ENCODE results near the gene HOXD3. TPM values are rescaled to one million over a fixed set of nuclear protein-coding genes. Genes with fewer than 3 reads are reported as not detected.

The HOXD3 gene
- total RNA-seq, 1 donor from 2014 or later, result 1.7 TPM

GRCh38 chr2:176135035-176135440, 22.1 kb upstream of the HOXD3 start:
- H3K4me1 ChIP-seq, result peaks cover 13% of the 10 kb centered on the region
- ATAC-seq, result no peak
- H3K4me3 ChIP-seq, result no peak overlapping the region
- DNase-seq, result no peak
- intact Hi-C loops (cut with DNase I), result loop anchor here (10.0 kb wide), 2 partner anchors 320 to 420 kb away; no protein-coding TSS in a partner anchor
- H3K27me3 ChIP-seq, result peaks cover 98% of the 10 kb centered on the region
- H3K36me3 ChIP-seq, result no peaks in the 10 kb centered on the region
- H3K27ac ChIP-seq, result no peak overlapping the region
- TF ChIP-seq, protein P1, sequence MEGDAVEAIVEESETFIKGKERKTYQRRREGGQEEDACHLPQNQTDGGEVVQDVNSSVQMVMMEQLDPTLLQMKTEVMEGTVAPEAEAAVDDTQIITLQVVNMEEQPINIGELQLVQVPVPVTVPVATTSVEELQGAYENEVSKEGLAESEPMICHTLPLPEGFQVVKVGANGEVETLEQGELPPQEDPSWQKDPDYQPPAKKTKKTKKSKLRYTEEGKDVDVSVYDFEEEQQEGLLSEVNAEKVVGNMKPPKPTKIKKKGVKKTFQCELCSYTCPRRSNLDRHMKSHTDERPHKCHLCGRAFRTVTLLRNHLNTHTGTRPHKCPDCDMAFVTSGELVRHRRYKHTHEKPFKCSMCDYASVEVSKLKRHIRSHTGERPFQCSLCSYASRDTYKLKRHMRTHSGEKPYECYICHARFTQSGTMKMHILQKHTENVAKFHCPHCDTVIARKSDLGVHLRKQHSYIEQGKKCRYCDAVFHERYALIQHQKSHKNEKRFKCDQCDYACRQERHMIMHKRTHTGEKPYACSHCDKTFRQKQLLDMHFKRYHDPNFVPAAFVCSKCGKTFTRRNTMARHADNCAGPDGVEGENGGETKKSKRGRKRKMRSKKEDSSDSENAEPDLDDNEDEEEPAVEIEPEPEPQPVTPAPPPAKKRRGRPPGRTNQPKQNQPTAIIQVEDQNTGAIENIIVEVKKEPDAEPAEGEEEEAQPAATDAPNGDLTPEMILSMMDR (IDR thresholded peaks at IDR 0.05), result no peak
- no peaks in the 10 kb centered on the region for H3K9me3 ChIP-seq

- Histone ChIP-seq H3K9me3 (no peaks in the 10 kb centered on the region), H3K27ac (no peak overlapping the region), H3K4me1 (peaks cover 19% of the 10 kb centered on the region), H3K27me3 (peaks cover 98% of the 10 kb centered on the region), H3K36me3 (no peaks in the 10 kb centered on the region), H3K4me3 (peak overlapping the region; percentile 11)
- DNase-seq (peak; percentile 62), ATAC-seq (no peak)
- intact Hi-C loops (cut with DNase I), result loop anchor here (10.0 kb wide), 2 partner anchors 318 to 418 kb away; no protein-coding TSS in a partner anchor
- TF ChIP-seq, protein P1 (IDR thresholded peaks at IDR 0.05), result no peak
These were observed 20.5 kb upstream of the HOXD3 start for GRCh38 chr2:176136374-176137251.

DNA sequence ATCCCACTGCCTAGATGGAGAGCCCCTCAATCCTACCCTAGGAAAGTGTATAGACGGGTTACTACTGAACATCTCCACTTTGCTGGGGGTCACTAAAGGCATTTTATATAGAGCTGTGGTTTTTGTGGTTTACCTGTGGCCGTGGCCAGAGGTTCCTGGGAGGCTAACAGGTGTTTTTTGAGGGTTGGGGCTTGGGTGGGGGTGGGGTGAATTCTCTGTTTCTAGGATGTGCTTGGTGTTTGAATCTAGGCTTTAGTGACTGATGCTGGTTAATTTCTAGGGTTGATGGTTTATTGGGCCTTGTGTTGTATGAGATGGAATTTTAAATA, 19.9 kb upstream of the HOXD3 start:
- TF ChIP-seq, protein P1 (IDR thresholded peaks at IDR 0.05), result no peak
- Histone ChIP-seq H3K4me3 (peak overlapping the region; percentile 11), H3K27me3 (peaks cover 97% of the 10 kb centered on the region), H3K9me3 (no peaks in the 10 kb centered on the region), H3K27ac (no peak overlapping the region), H3K36me3 (no peaks in the 10 kb centered on the region), H3K4me1 (peaks cover 18% of the 10 kb centered on the region)
- intact Hi-C loops (cut with DNase I), result loop anchor here (10.0 kb wide), 2 partner anchors 318 to 418 kb away; no protein-coding TSS in a partner anchor
- ATAC-seq (no peak), DNase-seq (no peak)

- intact Hi-C loops (cut with DNase I), result loop anchor here (10.0 kb wide), 2 partner anchors 317 to 417 kb away; no protein-coding TSS in a partner anchor
- no peak overlapping the region for H3K27ac ChIP-seq
These were observed 19.2 kb upstream of the HOXD3 start for GRCh38 chr2:176137906-176138305.

GRCh38 chr2:176138526-176138922, 18.6 kb upstream of the HOXD3 start:
- Histone ChIP-seq H3K9me3 (no peaks in the 10 kb centered on the region), H3K27me3 (peaks cover 96% of the 10 kb centered on the region), H3K4me1 (peaks cover 15% of the 10 kb centered on the region), H3K27ac (no peak overlapping the region), H3K36me3 (no peaks in the 10 kb centered on the region), H3K4me3 (no peak overlapping the region)
- intact Hi-C loops (cut with DNase I), result loop anchor here (10.0 kb wide), 2 partner anchors 316 to 416 kb away; no protein-coding TSS in a partner anchor
- no peak for ATAC-seq
- TF ChIP-seq, protein P1 (IDR thresholded peaks at IDR 0.05), result no peak
- no peak for DNase-seq

More at GRCh38 chr2:176137906-176138305, 19.2 kb upstream of the HOXD3 start:
- Histone ChIP-seq H3K36me3 (no peaks in the 10 kb centered on the region), H3K4me3 (no peak overlapping the region), H3K27me3 (peaks cover 97% of the 10 kb centered on the region), H3K9me3 (no peaks in the 10 kb centered on the region), H3K4me1 (peaks cover 15% of the 10 kb centered on the region)
- DNase-seq (no peak), ATAC-seq (no peak)
- TF ChIP-seq, protein P1 (IDR thresholded peaks at IDR 0.05), result no peak
